Measurements from ENCODE around the gene TMED1. TPM values are rescaled to one million over a fixed set of nuclear protein-coding genes. Genes with fewer than 3 reads are reported as not detected.
A peak's percentile ranks its signal among the peaks of the same experiment; 100 is the strongest.

Gene TMED1
- total RNA-seq, 1 experiment from 2014 or later, result 32.3 TPM

GRCh38 chr19:10830370-10830769 is 5.6 kb downstream of the TMED1 start:
- H3K79me2 ChIP-seq (ENCODE audit: insufficient read depth, low read length), result no peaks in the 10 kb centered on the region
- no peaks in the 10 kb centered on the region for H3K9me3 ChIP-seq (ENCODE audit: control insufficient read depth, low read depth, low read length)
- H3K9ac ChIP-seq (ENCODE audit: extremely low read depth, insufficient read length, low read length), result no peak overlapping the region

More at GRCh38 chr19:10830370-10830769, 5.6 kb downstream of the TMED1 start:
- H3K36me3 Mint-ChIP-seq (ENCODE audit: insufficient read depth in 1 of 3, low read depth in 3 of 3), result peaks cover 11 to 35% (median 31%) of the 10 kb centered on the region in 3 experiments; a peak in 5 of 7 replicates
- H3K27ac Mint-ChIP-seq, result 0 out of 7 replicates have a peak overlapping the region, but pooled peaks of 1 of the 3 experiments have one; percentile 44
- no peak overlapping the region for H3K14ac ChIP-seq (ENCODE audit: insufficient read depth, low read length)
- no peaks in the 10 kb centered on the region for H3K23me2 ChIP-seq (ENCODE audit: insufficient read length, low read depth, low read length, poor library complexity, severe bottlenecking)
- no peak overlapping the region for H3K4ac ChIP-seq (ENCODE audit: low read depth, low read length)
- H3K79me1 ChIP-seq (ENCODE audit: insufficient read depth, low read depth, low read length, poor library complexity, severe bottlenecking), result no peaks in the 10 kb centered on the region
- DNase-seq, result no peak
- no peaks in the 10 kb centered on the region for H3K4me1 Mint-ChIP-seq
- WGBS (ENCODE audit: extremely low coverage, insufficient read length, low lambda C conversion rate), result no CpG with 5 or more reads among the region's 7 CpGs
- H4K91ac ChIP-seq (ENCODE audit: insufficient read length, low read depth, low read length), result no peak overlapping the region
- H3K27me3 ChIP-seq (ENCODE audit: insufficient read depth, low read length), result no peaks in the 10 kb centered on the region
- no peak overlapping the region for H2AFZ ChIP-seq (ENCODE audit: low read length)
- H2BK20ac ChIP-seq (ENCODE audit: low read depth, low read length, poor library complexity, severe bottlenecking), result no peak overlapping the region
- H2BK120ac ChIP-seq (ENCODE audit: low read depth, low read length, poor library complexity, severe bottlenecking), result no peak overlapping the region
- H2BK12ac ChIP-seq (ENCODE audit: insufficient read length, low read depth, low read length), result no peak overlapping the region
- no peak overlapping the region for H2BK5ac ChIP-seq (ENCODE audit: insufficient read length, low read length)
- H4K8ac ChIP-seq (replicated peaks; ENCODE audit: insufficient read length, low read depth, low read length), result no peak overlapping the region
- H3K9me3 Mint-ChIP-seq, result no peaks in the 10 kb centered on the region
- H3K4me1 ChIP-seq (ENCODE audit: insufficient read depth, low read length), result no peaks in the 10 kb centered on the region
- H2AK5ac ChIP-seq (ENCODE audit: insufficient read length, low read length), result no peak overlapping the region
- H4K20me1 ChIP-seq (ENCODE audit: control insufficient read depth, insufficient read depth, insufficient read length), result no peaks in the 10 kb centered on the region
- no peak overlapping the region for H3K23ac ChIP-seq (ENCODE audit: insufficient read length, low read depth, low read length)
- H3K18ac ChIP-seq (ENCODE audit: insufficient read length, low read depth, low read length), result no peak overlapping the region
- no peak for TF ChIP-seq CTCF (conservative IDR thresholded peaks at IDR 0.05)
- no peaks in the 10 kb centered on the region for H3K27me3 Mint-ChIP-seq (ENCODE audit: low read depth)
- H3T11ph ChIP-seq (ENCODE audit: low read length), result no peak overlapping the region
- H4K5ac ChIP-seq (ENCODE audit: insufficient read length, low read depth, low read length), result no peak overlapping the region
- H3K4me3 Mint-ChIP-seq, result peak overlapping the region in 1 of 2 experiments; percentile 35; a peak in 1 of 5 replicates
- H3K27ac ChIP-seq (ENCODE audit: insufficient read length, low read depth, low read length), result no peak overlapping the region
- H2BK15ac ChIP-seq (ENCODE audit: low read depth, low read length), result no peak overlapping the region
- no peak overlapping the region for H3K56ac ChIP-seq (ENCODE audit: insufficient read length, low read depth, low read length)
- no peak overlapping the region for H3K4me2 ChIP-seq (ENCODE audit: insufficient read depth, insufficient read length, low read length)

Measured in H9 (cell line).